GM12891 (cell line): Measurements from ENCODE around the gene USP22. TPM values are rescaled to one million over a fixed set of nuclear protein-coding genes. Genes with fewer than 3 reads are reported as not detected.
A peak's percentile ranks its signal among the peaks of the same experiment; 100 is the strongest.
"Not testable (repeated sequence)": the region's sequence is repeated elsewhere in the genome, so short reads cannot be mapped to it uniquely, and the experiment has no call there.

Experiments
- DNase-seq: peaks from one replicate; pipeline ENCODE4 v3.0.0; 2011; ENCODE audit warnings: low spot score; ENCODE audit not compliant: insufficient read length
- FAIRE-seq: peaks from 2 replicates; lab custom pipeline; 2011; peaks lifted over from hg19 to GRCh38; lab: Jason Lieb, UNC
- PAX5 ChIP-seq: IDR thresholded peaks from 2 replicates; pipeline ENCODE4 v1.6.1; 2011; ENCODE audit warnings: low read length, moderate library complexity, mild to moderate bottlenecking; ENCODE audit not compliant: insufficient read depth, severe bottlenecking
- POLR2A ChIP-seq: IDR thresholded peaks from 2 replicates; pipeline ENCODE4 v1.6.1; 2011; ENCODE audit warnings: low read depth, low read length, control low read depth
- POLR2AphosphoS5 ChIP-seq: IDR thresholded peaks from 2 replicates; pipeline ENCODE4 v1.6.1; 2011; ENCODE audit warnings: low read depth, low read length, control low read depth
- POU2F2 ChIP-seq: IDR thresholded peaks from 2 replicates; pipeline ENCODE4 v1.6.1; 2011; ENCODE audit warnings: low read depth, mild to moderate bottlenecking, control low read depth, low read length, moderate library complexity
- SPI1 ChIP-seq: IDR thresholded peaks from 2 replicates; pipeline ENCODE4 v1.6.1; 2011; ENCODE audit warnings: low read depth, low read length, control low read depth
- TAF1 ChIP-seq: IDR thresholded peaks from 2 replicates; pipeline ENCODE4 v1.6.1; 2011; ENCODE audit warnings: low read depth, low read length, control low read depth
- polyA plus RNA-seq: library from polyadenylated mRNA; unstranded; fragments of >200 nt; gene quantifications from one replicate; pipeline ENCODE4 v1.2.1, GENCODE V29; 2012; ENCODE audit warnings: low read depth, missing spikeins, inconsistent platforms; ENCODE audit not compliant: missing spikeins

Gene USP22
- polyA plus RNA-seq = 47.3 TPM

DNA sequence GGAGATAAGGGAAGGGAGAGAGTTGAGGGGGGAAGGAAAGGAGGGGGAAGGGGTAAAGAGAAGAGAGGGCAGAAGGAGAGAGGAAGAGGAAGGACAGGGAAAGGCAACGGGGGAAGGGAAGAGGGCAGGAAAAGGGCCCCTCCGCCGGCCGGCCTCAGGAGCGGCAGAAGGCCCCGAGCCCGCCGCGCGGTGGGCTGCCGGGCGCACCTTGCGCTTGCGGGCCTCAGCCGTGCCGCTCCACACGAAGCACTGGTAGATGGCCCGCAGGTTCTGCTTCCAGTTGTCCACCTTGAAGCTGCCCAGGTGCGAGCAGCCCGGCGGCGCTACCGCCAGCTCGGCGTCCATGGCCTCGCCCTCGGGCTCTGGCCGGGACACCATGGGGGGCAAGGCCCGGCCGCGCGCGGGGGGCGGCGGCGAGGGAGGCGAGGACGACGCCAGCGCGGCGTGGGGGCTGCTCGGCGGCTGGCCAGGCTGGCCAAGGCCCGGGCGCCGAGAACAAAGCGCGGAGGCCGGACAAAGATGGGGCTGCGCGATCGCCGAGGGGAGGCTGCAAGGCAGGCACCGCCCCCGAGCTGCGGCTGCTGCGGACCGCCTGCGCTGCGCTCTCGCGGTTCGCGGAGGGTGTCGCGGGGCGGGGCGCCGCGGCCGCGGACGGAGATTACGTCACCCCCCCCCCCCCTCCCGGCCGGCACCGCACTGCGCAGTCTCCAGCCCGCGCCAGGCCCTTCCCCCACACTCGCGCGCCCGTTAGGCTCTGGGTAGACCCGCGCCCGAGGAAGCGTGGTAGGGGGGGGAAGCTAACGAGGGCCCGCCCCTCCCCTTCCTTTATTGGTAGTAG is at the start of gene USP22:
USP22 (minus strand) TSS at position 554 of the 838 bp plus-strand sequence; CDS start at position 378, 176 bp downstream.
- FAIRE-seq = peak; percentile 99
- DNase-seq = peak; percentile 81
- TF ChIP-seq POLR2A (no peak; the same call in 1 of the 2 replicates), POU2F2 (0 out of 2 replicates have a peak, but pooled peaks have one; percentile 10), PAX5 (no peak), TAF1 (peak; percentile 63), POLR2AphosphoS5 (peak; percentile 86)

DNA sequence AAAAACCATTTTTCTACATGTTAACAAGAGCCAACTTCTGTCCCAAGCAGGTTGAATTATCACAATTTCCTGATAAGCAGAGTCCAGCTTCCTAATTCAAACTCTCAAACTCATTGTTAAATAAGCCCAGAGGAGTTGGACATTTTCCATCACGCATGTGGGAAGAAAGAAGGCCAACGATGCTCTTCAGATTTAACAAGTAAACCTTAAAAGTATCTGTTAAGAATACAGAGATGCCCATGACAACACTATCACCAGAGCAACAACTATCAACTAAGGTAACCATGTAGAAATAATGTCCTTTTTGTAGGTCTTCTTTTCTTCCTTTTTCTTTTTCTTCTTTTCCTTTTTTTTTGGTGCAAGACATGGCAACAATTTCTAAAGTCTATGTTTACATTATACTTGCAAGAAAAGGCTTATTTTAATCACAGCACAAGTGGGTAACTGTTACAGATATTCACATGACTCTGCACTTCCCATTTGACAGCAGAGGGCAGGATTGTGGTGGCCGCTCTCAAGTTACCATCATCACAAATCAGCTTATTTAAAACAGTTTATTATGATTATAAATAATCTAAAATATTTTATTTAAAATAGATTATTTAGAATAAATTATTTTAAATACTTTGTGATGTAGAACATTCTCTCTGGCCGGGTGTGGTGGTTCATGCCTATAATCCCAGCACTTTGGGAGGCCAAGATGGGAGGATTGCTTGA is 48.2 kb upstream of the USP22 start:
- no peak for DNase-seq
- no peak for FAIRE-seq
- TF ChIP-seq POLR2AphosphoS5 (no peak), SPI1 (no peak), TAF1 (no peak), PAX5 (no peak), POLR2A (no peak), POU2F2 (no peak)

DNA sequence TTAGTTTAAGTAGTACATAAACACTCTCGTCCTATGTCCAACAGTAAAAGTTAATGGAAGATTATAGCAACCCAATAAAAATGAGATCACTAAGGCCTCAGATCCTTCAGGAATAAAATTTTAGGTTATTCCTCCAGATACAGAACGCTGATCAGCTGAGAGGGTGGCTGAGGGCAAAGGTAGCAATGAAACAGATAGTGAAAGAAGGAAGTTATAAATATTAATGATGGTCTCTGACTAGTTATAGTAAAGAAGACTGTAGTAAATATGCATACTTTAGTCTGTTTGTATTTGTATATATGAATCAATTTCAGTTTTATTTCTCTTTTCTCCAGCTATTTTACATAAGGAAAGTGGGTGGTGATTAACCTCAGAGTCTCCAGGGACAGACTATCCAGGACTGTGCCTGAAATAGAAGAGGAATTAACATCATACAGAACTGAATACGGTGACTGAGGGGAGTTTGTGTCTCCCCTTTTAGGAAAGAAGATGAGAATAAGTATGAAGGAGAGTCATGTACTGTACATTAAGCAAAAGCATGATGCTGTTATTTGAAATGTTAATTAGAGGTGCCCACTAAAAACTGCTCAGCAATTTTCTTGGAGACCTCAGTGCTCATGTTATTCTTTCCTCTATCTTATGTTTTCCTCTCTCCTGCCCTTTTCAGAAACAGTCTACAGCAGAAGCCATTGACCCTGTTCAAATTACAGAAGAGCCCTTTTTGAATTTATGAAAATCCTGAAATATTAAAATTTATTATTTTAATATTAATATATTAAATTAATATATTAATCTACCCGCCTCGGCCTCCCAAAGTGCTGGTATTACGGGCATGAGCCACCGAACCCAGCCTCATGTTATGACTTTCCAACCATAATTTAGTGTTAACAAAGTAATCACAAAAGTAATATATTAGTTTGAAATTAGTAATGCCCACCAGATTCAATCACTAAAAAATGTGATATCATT is 47.4 kb upstream of the USP22 start:
- no peak for FAIRE-seq

DNA sequence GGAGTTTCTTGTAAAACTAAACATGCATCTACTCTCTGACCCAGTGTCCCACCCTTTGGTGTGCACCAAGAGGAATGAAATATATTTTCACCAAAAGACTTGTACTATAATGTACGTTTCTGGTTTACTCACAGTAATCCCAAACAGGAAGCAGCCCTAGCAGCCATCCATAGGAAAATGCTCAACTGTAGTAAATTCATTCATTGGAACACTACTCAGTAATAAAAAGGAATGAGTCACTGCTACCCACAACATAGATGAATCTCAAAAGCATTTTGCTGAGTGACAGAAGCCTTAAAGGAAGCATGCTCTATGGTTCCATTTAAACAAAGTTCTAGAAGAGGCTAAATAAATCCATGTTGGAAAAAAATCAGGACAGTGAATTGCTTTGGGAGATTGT is 46.3 kb upstream of the USP22 start:
- TF ChIP-seq POLR2A (no peak), SPI1 (no peak), POLR2AphosphoS5 (no peak), PAX5 (no peak), TAF1 (no peak)
- FAIRE-seq = no peak
- no peak for DNase-seq

More for the DNA sequence above, 47.4 kb upstream of the USP22 start:
- TF ChIP-seq TAF1 (no peak), POLR2AphosphoS5 (no peak), POU2F2 (no peak), POLR2A (no peak), PAX5 (no peak), SPI1 (no peak)
- no peak for DNase-seq

DNA sequence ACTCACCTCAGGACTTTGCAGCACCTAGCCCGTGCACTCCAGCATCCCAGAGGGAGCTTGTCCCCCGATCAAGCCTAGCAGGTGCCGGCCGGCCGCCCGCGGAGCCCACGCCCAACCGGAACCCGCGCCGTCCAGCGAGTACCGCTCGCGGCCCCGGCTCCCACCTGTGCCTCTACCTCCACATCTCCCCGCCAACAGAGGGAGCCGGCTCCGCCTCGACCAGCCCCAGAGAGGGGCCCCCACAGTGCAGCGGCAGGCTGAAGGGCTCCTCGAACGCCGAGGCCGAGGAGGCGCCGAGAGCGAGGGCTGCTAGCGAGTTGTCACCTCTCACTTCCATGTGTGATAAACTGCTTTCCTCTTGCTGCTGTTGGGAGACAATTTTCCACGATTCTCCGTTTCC is 42.9 kb upstream of the USP22 start:
- TF ChIP-seq TAF1 = no peak
- no peak for TF ChIP-seq POLR2A
- no peak for TF ChIP-seq POU2F2
- TF ChIP-seq SPI1 = no peak
- TF ChIP-seq POLR2AphosphoS5 = no peak
- TF ChIP-seq PAX5 = no peak
- DNase-seq = no peak
- no peak for FAIRE-seq

DNA sequence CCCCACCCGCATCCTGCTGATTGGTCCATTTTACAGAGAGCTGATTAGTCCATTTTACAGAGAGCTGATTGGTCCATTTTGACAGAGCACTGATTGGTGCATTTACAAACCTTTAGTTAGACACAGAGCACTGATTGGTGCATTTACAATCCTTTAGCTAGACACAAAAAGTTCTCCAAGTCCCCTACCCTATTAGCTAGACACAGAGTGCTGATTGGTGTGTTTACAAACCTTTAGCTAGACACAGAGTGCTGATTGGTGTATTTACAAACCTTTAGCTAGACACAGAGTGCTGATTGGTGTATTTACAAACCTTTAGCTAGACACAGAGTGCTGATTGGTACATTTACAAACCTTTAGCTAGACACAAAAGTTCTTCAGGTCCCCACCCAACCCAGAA is 42.5 kb upstream of the USP22 start:
- not testable (repeated sequence) for DNase-seq, FAIRE-seq

DNA sequence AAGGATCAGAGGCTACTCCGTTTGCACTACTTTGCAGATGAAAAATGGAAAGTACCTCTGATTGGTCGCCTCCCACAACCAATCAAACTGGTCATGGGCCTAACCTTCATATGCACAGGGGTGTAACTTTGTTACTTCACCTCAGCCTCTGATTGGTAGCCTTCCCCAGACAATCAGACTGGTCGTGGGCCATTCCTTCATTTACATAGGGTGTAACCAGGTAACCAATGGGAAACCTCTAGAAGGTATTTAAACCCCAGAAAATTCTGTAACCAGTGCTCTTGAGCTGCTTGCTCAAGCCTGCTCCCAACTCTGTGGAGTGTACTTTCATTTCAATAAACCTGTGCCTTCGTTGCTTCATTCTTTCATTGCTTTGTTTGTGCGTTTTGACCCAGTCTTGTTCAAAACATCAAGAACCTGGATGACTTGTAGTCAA is 39.2 kb upstream of the USP22 start:
- FAIRE-seq = no peak
- TF ChIP-seq SPI1 (no peak), POLR2AphosphoS5 (no peak), POLR2A (no peak), TAF1 (no peak), PAX5 (no peak), POU2F2 (no peak)
- no peak for DNase-seq

DNA sequence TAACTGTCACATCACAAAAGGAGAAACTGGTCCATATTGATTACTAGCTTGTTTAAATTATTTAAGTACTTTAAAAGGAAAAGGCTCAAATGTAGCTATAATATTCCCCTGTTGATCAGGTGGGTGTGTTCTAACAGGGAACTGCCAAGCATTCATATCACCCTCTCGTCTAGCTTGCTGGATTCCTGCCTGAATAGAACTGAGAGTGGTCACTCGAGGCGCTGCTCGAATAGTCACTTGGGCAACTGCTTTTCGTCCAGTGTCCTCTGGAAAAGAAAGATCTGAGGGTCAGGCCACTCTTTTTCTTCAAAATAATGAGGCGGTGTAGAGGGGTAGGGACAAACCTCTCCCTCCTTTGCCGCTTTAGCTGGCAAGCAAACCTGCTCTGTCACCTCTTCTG is 36.4 kb upstream of the USP22 start:
- TF ChIP-seq TAF1 (no peak), PAX5 (no peak), POU2F2 (no peak), POLR2AphosphoS5 (no peak), SPI1 (no peak), POLR2A (no peak)
- DNase-seq = no peak
- no peak for FAIRE-seq

DNA sequence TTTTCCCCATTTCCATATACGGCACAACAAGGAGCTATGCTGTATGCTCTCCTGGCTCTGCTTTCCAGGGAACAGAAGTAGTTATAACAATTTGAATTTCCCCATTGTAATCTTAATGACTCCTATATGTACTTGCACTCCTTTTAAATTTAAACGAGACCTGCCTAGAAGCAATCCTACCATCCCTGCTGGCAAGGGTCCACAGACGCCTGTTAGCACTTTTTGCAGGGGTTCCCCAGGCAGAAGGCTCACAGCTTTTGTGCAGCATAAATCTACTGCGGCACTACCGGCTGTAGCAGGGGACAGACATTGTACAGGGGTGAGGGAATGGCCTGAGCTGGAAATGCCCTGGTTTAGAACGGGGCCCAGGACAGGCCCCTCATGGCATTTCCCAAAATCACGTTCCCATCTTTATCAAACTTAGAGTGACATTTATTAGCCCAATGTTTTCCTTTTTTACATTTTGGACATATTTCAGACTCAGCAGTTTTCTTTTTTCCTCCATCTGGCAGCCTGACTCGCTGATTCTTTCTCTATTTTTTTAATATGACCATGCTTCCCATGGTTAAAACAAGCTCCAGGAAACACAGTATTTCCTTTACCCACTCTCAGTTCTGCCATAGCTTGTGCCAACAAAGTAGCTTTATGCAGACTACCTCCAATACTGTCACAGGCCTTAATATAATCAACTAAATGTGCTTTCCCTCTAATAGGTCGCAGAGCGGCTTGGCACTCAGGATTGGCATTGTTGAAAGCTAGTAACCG is 35.4 kb upstream of the USP22 start:
- FAIRE-seq = no peak
- TF ChIP-seq POLR2A = no peak
- no peak for TF ChIP-seq PAX5
- TF ChIP-seq POU2F2 = no peak
- no peak for TF ChIP-seq SPI1
- TF ChIP-seq POLR2AphosphoS5 = no peak
- TF ChIP-seq TAF1 = no peak
- DNase-seq = no peak
